Measurements from ENCODE around the gene AFAP1L1.
"Not testable (repeated sequence)": the region's sequence is repeated elsewhere in the genome, so short reads cannot be mapped to it uniquely, and the experiment has no call there.

Gene AFAP1L1

DNA sequence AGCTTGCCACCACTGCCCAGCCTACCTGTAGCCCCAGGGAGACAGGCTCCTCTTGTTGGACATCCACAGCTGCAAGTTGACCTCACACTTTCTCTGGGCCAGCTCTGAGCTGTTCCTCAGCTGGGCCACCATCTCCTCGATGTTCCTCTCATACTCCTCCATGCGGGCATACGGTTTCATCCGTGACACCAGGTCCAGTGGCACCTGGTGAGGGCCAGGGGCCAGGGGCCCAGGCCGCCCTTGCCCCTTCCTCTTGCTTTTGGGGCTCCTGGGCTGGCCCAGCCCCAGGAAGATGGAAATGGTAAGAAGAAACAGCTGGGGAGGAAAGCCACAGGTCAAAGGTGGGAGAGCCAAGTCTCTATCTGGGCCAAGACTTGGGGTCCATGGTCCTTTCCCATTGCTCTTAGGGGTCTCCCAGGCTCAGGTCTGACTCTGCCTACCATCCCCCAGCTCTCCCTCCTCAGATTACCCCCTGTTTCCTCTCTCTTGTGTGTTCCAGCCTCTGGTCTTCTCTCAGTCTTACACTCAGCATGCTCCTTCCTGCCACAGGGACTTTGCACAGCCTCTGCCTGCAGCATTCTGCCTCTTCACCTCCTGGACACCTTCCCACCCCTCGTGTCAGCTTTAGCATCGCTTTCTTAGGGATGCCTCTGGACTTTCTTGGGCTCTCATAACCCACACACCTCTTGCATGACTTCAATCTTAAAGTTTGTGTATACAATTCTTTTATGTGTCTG lies 105.2 kb downstream of the AFAP1L1 start:
- no peak for DNase-seq

DNA sequence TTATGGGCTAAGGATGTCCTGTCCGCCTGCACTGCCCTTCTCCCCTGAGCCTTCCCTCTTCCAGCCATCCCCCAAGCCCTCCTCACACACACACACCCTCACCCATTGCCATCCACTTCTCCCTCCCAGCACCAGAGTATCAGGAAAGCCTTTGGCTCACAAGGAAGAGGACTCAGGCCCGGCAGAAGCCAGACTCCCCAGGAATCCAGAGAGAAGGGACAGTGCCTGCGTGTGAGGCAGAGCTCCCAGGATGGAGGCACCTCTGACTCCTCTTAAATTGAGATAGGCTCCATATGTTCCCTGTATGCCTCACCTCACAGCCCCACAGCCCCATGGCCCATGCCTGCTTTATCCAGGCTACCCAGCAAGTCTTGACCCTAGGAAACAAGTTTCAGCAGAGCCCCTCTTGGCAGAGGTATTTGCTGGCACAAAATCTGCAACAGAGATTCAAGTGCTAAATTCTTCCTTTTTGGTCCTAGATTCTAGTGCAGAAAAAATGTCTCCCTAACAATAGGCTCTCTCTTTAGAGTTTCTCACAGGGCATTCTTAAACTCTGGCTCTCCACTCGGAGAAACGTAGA lies 106.7 kb downstream of the AFAP1L1 start:
- DNase-seq: no peak

DNA sequence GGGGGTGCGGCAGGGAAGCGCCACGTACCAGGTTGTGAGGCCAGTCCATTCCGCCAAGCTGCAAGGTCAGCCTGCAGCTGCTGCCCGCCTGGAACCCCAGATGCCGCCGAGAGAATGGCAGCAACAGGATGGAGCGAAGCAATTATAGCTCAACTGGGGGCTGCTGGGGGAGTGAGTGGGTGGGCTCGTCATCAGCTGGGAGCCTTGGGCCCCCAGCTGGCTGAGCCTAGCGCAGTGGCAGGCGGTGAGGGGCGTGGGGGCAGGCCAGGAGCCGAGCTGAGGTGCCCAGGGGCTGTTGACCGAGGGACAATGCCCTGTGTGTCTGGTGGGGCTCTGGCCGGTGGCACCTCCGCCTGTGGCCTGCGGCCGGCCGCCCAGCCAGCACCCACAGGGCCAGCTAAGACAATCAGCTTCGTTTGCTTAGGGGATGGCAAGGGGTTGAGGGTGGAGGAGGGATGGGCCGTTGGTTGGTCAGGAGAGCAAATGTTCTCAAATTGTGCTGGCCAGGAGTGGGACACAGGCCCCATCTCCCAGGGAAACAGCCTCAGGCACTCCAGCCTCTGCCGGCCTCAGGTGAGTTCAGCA lies 107.6 kb downstream of the AFAP1L1 start, which contains the start of gene IL17B:
Gene IL17B (minus strand): TSS at position 116 of the 585 bp plus-strand sequence. CDS start 67 bp downstream, at position 49.
- no peak for DNase-seq

DNA sequence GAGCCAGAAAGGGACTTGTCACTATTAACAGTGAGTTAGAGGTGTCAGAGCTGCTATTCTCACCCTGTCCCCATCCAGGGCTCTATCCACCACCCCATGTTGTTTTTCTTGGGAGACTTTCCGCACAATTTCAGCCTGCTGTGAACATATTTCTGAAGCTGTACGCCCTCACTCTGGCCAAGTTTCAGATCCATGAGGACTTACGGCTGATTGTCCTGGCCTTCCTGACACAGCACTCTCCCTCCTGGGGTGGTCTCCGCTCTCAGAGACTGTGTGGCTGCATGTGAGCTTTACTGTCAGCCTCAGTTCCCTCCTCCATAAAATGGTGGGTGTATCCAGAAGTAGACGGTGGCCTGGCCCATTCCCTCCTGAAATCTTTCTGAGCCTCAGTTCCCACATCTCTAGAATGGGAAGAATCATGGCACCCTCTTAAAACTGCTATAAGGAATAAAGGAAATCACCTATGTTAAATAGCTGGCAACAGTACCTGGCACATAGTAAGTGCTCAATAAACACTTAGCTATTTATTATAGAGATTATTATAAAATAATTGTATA lies 108.2 kb downstream of the AFAP1L1 start:
- no peak for DNase-seq

DNA sequence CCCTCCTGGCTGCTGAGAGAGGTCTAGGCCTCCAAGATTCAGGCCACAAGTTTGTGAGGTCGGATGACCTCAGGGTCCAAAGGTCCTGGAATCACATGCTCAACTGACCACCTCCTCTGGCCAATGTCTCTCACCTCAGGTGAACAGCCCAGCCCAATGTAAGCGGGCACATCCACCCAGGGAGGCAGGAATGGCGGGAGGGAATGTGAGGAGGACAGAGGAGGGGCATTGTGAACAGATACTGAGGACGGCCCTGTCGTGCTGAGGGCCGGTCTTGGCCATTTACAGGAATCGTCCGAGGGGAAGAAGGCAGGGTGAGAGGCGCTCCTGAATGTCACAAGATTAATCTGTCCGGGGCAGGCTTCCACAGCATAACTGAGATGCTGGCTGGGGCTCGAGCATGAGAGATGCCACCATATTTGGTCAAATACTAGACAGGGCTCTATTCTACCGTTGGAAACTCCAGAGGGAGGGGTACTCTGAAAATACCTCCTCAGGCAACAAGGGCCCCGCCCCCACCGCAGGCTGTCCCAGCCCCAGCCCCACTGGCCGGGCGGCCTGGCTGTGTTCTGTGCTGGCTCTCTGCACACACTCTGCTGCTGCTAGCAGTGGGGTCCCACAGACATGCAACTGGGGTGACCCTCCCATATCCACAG lies 108.9 kb downstream of the AFAP1L1 start:
- no peak for DNase-seq

DNA sequence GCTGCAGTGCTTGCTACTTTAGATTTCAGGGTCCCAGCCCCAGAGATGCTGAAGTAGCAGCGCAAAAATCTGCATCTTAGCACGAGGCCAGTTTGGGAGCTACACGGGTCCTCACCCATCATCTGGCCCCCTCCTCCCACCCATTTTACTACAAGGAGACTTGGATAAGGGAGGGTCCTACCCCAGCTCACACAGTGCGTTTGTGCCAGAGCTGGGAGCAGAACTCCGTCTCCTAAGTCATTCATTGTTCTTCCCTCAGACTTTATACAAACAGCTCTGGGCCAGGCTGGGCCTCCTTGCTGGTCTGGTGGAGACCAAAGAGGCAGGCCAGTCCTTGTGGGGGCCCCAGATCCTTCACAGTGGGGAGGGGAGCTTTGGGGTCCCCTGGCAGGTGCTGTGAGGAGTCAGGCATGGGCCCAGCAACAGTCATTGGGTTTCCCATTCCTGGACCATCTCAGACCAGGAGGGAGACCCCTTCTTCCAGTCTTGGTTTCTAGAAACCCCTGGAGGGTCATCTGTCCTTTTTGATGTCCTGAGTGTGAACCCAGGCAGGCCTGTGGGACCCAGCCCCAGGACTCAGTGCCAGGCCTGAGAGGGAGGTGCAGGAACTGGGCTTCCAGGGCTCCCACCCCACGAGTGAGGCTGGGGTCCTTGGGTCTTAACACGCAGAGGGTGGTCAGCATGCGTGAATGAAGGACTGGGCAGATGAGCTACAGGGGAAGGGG lies 109.8 kb downstream of the AFAP1L1 start:
- no peak for DNase-seq

DNA sequence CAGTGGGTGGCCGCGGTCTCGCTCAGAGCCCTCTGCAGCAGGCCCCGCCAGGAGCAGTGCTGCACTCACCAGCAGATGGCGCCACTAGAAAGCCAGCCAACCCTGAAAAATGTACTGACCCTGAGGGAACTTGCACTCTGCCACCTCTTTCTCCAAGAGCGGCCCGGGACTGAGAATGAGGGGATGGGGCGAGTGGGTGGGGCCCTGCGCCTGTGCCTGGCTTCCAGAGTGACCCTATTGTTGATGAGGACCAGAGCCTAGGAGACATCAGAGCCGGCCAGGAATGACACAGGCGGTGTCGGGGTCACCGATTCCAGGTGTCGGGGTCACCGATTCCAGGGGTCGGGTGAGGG lies 110.3 kb downstream of the AFAP1L1 start:
- DNase-seq: peak; percentile 11

DNA sequence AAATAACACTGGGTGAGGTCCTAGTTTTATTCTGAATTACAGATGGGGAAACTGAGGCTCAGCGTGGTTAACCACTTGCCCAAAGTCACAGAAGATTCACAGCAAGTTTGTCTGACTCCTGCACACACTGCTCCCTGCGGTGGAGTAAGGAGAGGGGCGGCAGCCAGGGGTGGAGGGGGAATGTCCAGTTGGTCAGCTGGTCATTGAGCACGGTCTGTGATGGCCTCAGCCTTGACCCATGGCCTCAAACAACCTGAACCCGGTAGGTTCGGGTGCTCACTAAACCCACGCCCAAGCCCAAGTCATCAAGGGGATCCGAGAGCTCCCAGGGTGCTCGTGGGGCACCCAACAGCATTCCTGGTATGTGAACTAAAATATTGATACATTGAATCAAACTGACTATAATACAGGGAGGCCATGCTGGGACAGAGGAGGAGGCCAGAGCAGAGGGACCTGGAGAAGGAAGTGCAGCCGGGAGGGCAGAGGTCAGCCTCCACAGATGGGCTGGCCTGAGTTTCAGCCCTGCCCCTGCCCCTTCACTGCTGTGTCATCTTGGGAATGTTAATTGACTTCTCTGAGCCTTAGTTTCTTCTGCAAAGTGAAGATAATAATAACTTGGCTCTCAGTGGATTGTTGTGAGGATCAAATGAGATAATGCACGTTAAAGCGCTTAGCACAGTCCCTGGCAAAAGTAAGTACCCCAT lies 111.0 kb downstream of the AFAP1L1 start:
- no peak for DNase-seq

DNA sequence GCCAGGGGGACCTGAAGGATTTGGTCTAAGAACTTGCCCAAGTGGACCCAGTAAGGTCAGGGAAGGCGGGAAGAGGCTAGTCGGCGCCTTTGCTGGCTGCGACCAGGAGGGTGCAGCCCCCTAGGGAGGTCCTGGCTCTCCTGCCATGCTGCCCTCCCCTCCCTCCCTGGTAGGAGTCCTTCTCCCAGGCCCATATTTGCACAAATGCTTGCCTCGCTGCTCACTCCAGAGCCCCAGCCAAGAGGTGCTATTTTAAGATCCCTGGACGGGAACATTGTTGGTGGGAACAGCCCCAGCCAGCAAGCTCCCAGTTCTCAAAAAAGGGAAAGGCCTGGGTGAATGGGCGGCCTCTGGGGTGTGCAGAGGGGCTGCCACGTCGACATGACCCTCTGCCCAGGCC lies 111.7 kb downstream of the AFAP1L1 start:
- no peak for DNase-seq

DNA sequence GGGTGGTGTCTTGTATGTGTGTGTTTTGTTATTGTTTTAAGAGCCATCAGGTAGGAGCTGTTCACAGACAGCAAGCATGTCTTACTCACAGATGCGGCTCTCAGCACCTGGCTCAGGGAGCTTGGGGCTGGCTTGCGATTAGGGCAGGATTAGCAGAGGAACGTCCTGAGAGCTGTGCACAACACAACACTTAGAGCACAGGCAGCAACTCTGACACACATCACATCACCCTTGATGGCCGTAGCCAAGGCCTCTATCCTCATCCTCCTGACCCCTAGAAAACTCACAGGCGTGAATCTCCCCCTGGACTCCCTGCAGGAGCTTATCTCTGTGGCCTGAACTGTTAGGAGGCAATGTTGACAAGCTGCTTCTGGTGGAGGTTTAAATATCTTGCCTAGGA lies 114.5 kb downstream of the AFAP1L1 start:
- DNase-seq: no peak

DNA sequence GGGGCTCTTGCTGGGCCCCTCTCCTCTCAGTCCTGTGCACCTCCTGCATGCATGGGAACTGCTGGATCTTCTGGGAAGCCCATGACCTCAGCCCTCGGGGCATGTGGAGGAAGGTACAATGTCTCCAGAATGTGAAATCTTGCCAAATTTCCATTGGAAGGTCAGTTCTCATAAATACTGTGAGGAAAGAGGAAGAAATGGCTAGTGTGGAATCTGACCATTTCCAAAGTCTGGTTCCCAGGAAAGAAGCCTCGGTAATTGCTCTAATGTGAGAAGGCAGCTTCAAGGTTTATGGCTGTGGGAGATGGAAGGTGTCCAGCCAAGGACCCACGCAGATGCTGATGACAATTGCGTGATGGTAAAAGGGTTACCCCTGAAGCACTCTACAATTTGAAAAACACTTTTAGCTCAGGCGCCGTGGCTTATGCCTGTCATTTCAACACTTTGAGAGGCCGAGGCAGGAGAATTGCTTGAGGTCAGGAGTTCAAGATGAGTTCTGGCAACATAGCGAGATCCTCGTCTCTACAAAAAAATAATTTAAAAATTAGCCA lies 115.5 kb downstream of the AFAP1L1 start:
- no peak for DNase-seq

DNA sequence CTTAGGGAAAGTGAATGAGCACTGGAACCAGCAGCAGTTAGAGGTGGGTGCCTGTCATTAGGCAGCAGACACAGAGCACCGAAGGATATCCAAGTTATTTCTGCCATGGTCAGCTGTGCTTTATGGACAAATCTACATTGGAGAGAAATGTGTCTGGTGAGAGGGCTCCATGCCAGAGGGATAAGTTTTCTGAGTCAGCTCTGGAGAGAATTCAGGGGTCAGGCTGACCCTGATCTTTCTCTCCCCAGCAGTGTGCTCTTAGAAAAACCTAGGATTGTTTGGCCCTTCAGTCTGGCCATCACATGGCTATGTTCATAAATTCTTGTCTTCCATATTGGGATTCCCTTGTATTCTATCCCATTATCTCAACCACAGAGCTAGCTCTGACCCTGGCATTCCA lies 116.3 kb downstream of the AFAP1L1 start:
- no peak for DNase-seq

DNA sequence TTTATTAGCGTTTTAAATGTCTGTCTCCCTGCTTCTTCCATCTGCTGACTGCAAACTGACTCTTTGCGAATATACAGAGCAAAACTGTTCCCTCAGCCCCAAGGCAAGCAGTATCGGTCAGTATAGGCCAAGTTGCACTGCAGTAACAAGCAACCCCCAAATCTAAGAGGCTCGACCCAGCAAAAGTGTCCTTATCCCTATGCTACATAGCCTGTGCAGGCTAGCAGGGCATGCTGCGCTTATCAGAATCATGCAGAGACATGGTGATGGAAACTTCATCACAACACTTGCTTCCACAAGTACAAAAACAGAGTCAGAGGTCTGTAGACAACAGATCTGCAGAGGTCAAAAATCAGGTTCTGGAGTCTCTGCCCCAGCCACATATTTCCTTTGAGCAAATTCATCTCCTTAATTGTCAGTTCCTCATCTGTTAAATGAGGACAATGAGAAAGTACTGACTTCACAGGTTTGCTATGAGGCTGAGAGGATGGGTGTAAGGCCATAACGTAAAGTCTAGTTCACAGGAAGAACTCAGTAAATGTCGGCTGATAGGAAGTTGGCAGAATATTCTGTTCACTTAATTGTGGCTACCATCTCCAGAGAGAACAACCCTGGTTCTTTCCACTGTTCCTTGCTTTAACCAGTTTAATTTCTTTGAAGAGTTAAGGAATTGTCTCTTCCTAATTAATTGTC lies 117.0 kb downstream of the AFAP1L1 start:
- no peak for DNase-seq

DNA sequence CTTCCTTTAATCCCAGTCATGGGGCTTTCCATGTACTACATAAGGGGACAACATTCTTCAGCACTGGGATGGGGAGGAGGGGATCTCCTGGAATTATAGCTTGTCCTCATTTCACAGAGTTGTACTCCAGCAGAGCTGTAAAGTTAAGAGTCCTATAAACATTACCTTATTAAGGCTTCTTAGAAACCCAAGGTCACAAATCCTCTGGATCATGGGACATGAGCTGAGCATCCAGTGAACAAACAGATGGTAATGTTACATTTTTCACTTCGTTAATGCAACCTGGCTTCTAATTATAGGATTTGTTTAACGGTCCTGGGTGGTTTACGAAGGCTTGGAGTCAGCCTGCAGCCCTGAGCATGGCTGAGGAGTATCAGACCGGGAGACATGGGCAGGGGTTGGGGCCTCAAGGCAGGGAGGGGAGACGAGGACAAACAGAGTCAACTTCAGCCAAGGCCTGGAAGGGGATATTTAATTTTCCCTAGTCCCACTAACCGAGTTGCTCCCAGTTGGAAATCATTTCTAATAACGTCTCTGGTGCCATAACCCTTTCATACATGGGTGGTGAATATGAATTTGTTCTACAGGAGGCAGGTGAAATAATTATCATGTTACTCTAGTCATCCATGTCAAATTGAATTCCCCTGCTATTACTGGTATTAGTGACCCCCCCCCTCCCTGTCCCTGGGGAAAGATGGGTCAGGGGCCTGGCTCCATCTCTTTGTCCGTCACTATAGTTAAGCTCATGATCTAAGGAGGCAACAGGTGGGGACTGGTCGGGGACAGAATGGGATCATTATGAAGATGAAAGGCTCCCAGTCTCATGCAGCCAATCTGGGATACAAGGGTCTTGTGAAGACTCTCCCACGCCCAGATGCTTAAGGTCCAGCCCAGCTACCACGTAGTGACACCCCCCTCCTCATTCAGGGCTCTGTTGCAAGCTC lies 118.2 kb downstream of the AFAP1L1 start:
- DNase-seq: no peak

DNA sequence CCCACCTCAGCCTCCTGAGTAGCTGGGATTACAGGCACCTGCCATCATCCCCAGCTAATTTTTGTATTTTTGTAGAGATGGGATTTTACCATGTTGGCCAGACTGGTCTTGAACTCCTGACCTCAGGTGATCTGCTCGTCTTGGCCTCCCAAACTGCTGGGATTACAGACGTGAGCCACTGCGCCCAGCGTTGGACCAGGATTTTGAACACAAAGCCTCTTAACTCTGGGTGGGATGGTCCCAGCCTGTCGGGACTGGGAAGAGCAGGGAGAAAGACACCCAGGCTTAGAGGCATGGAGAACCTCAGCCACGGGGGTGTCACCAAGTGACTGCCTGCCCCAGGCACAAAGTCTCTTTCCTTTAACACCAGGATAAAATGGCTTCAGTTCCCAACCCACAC lies 119.4 kb downstream of the AFAP1L1 start:
- not testable (repeated sequence) for DNase-seq
